NCI-H1048 (cell line): Measurements from ENCODE around the gene DIPK1B.
"Not testable (repeated sequence)": the region's sequence is repeated elsewhere in the genome, so short reads cannot be mapped to it uniquely, and the experiment has no call there.

ENCODE experiments used
- DNase-seq: peaks from one replicate; lab custom pipeline; 2025; lab: John Stamatoyannopoulos, UW

Gene DIPK1B

GRCh38 chr9:136698635-136699246, 13.6 kb upstream of the DIPK1B start:
- DNase-seq = no peak

DNA sequence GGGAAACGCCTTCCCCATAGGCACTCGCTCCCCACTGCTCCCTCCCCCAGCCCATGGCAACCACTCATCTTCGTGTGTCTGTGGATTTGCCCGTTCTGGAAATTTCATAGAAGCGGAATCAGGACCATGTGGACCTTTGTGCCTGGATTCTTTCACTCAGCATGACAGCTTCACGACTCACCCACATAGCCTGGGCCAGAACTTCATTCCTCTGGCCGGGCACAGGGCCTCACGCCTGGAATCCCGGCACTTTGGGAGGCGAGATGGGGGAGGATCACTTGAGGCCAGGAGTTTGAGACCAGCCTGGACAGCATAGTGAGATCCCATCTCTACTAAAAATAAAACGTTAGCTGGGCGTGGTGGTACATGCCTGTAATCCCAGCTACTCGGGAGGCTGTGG, 12.1 kb upstream of the DIPK1B start:
- no peak for DNase-seq

GRCh38 chr9:136700959-136701667, 11.3 kb upstream of the DIPK1B start:
- no peak for DNase-seq

- no peak for DNase-seq
These were observed 10.7 kb upstream of the DIPK1B start for GRCh38 chr9:136701668-136702053.

GRCh38 chr9:136703276-136703860, 9.0 kb upstream of the DIPK1B start:
- DNase-seq = no peak

DNA sequence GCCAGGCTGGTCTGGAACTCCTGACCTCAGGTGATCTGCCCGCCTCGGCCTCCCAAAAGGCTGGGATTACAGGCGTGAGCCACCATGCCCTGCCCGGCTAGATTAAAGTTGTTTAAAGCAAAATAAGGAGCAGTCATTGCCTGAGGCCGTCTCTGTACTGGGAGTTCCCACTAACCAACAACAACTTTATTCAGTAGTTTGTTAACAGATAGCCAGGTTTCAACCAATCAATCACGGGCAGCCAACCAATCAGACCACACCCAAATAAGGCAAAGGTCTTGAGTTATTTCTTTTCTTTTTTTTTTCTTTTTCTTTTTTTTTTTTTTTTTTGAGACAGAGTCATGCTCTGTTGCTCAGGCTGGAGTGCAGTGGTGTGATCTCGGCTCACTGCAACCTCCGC, 7.6 kb upstream of the DIPK1B start:
- not testable (repeated sequence) for DNase-seq

- no peak for DNase-seq
These were observed 6.8 kb upstream of the DIPK1B start for GRCh38 chr9:136705564-136705963.

DNA sequence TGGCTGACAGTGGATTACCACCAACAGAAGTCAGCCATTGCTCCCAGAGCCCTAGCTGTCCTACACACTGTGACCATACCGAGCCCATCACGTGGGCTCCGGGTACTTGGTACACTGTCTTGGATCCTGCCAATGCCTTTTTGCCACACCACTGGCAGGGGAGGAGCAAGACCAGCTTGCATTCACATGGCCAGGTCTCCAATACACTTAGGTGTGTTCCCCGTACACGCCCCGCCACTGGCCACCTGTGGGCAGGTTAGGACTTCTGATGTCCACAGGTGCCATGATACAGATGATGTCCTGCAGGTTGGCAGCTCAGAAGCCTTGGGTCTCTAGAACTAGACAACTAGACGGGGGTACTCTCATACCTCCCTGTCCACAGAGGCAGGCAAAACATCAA, 5.4 kb upstream of the DIPK1B start:
- no peak for DNase-seq

DNA sequence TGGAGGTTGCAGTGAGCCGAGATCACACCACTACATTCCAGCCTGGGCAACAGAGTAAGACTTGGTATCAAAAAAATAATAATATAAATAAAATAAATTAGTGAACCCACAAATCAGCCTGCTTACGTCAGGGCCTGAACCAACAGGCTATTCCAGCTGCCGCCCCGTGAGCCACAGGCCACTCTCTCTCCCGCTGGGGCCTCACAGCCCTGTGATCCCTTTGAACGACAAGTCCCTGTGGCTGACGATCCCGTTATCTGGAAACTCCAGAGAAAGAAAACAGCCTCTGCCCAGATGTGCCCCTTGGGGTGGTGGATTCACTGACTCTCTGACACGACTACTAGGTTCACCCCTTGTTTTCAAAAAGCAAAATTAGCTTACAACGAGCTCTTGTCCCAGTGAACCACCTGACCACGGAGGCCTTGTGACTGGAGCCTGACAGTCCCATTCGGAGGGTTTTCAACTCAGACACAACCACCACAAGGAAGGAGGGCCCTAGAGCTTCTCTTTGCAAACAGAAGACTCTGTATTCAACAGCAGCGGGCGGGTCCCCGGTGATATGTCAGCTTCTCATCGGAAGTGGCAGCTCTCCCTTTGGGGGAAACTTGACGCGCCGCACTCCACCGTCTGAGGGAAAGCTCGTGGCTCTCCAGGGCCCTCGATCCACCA, 4.4 kb upstream of the DIPK1B start:
- no peak for DNase-seq

- no peak for DNase-seq
These were observed 2.8 kb upstream of the DIPK1B start for GRCh38 chr9:136709454-136710109.

- no peak for DNase-seq
These were observed 1.8 kb upstream of the DIPK1B start for GRCh38 chr9:136710543-136710942.

GRCh38 chr9:136711219-136711648, 1.1 kb upstream of the DIPK1B start:
- DNase-seq = not testable (repeated sequence)

- DNase-seq = no peak
These were observed 545 bp downstream of the DIPK1B start for GRCh38 chr9:136712690-136713544.

GRCh38 chr9:136713550-136713949, 1.2 kb downstream of the DIPK1B start:
- DNase-seq = no peak

GRCh38 chr9:136714096-136714892, 1.9 kb downstream of the DIPK1B start:
- DNase-seq = no peak

- DNase-seq = no peak
These were observed 2.5 kb downstream of the DIPK1B start for GRCh38 chr9:136714893-136715274.

DNA sequence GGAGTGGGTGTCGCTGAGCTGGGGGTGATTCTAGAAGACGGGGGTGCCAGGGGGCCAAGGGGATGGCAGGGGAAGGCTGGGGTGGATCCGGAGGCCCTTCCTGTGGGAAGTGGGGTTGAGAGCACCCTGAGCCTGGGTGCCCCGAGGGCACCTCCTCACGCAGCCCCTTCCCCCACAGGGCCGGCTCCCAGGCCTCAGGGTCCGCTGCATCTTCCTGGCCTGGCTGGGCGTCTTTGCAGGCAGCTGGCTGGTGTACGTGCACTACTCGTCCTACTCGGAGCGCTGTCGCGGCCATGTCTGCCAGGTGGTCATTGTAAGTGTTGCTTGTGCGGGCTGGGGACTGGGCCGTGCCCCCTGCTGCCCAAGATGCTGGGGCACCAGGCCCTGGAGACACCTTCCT, 5.0 kb downstream of the DIPK1B start:
- no peak for DNase-seq

- no peak for DNase-seq
These were observed 6.2 kb downstream of the DIPK1B start for GRCh38 chr9:136718345-136719194.

DNA sequence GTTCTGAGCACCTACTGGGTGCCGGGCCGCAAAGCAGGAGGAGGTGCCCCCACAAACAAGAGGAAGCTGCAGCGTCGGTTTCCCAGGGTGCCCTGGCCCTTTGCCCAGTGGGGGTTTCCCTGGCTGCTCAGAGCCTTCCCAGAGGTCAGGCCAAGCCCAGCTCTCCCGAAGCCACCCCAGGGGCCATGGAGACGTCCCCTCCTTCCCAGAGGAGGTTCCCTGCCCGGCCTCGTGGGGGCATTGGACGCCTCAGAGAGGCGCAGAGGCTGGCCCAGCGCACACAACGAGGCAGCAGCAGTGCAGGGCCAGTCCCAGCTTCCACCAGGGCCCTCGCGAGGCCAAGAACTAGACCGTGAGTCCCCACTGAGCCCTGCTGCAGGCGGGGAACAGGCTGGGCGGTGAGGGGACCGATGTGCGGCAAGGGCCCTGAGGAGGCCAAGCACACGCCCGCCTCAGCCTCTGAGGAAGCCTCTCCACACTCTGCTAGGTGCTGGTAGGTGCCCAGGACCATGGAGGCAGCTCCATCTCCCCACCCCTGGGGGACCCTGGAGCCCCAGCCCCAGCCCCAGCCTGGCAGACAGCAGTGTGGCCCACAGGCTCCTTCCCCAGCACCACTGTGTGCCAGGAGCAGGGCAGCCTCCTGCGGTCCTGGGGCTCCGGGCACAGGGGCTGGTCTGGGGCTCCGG, 7.0 kb downstream of the DIPK1B start:
- DNase-seq = no peak
